H1 (cell line): Measurements from ENCODE around the gene SEMA4D. TPM values are rescaled to one million over a fixed set of nuclear protein-coding genes. Genes with fewer than 3 reads are reported as not detected.

Source experiments
- CTCF ChIA-PET: fragments of 300-600 bp; sonication (Branson Sonifier 250); formaldehyde crosslinking; loops from one replicate; lab custom pipeline; 2021; ENCODE audit not compliant: partially characterized antibody; lab: Charles Lee
- POLR2A ChIA-PET: fragments of 300-600 bp; sonication (Branson Sonifier 250); formaldehyde crosslinking; loops from one replicate; lab custom pipeline; 2021; ENCODE audit warnings: inconsistent platforms; ENCODE audit not compliant: partially characterized antibody; lab: Charles Lee
- DNase-seq, 2 experiments: peaks; one replicate each; pipeline versions ENCODE4 v3.0.0 to v3.0.0-alpha.2; 2010 to 2022; ENCODE audit warnings: low spot score in 2 of 2, low read depth in 1 of 2, mixed read lengths in 1 of 2
- FAIRE-seq: peaks from 2 replicates; lab custom pipeline; 2011; peaks lifted over from hg19 to GRCh38; lab: Jason Lieb, UNC
- H2AFZ ChIP-seq: 2 replicates; pipeline ENCODE4 v1.8.1; 2012; ENCODE audit warnings: low read length, inconsistent platforms
- H2AK5ac ChIP-seq: 2 replicates; pipeline ENCODE4 v1.6.1; 2013; ENCODE audit warnings: low read depth, low read length
- H2BK120ac ChIP-seq: replicated peaks from 2 replicates; pipeline ENCODE3; 2013; ENCODE audit warnings: low read depth, low read length, inconsistent platforms
- H2BK12ac ChIP-seq: 2 replicates; pipeline ENCODE4 v1.6.1; 2013; ENCODE audit warnings: low read depth, low read length
- H2BK15ac ChIP-seq: 2 replicates; pipeline ENCODE4 v1.6.1; 2013; ENCODE audit warnings: low read length
- H2BK20ac ChIP-seq: 2 replicates; pipeline ENCODE4 v1.6.1; 2013; ENCODE audit warnings: low read length
- H2BK5ac ChIP-seq: 2 replicates; pipeline ENCODE4 v1.6.1; 2013; ENCODE audit warnings: low read depth, low read length
- H3K14ac ChIP-seq: 2 replicates; pipeline ENCODE4 v1.6.1; 2013; ENCODE audit warnings: inconsistent platforms; ENCODE audit not compliant: insufficient read length
- H3K18ac ChIP-seq: 2 replicates; pipeline ENCODE4 v1.6.1; 2013; ENCODE audit warnings: low read length; ENCODE audit errors: extremely low read depth
- H3K23ac ChIP-seq: 2 replicates; pipeline ENCODE4 v1.6.1; 2013; ENCODE audit warnings: inconsistent platforms; ENCODE audit not compliant: insufficient read length
- H3K23me2 ChIP-seq: 2 replicates; pipeline ENCODE4 v1.6.1; 2013; ENCODE audit warnings: low read depth, low read length
- H3K27ac ChIP-seq: 2 replicates; pipeline ENCODE4 v1.6.1; 2011; ENCODE audit warnings: low read depth, low read length, inconsistent platforms
- H3K27me3 ChIP-seq, 4 experiments: replicated peaks in 1 of 4; 1 replicate in 1 of 4; 2 replicates in 3 of 4; pipeline versions ENCODE4 v1.6.1 to v1.8.1; 2011 to 2013; ENCODE audit warnings: low read length in 3 of 4, mild to moderate bottlenecking in 3 of 4, inconsistent platforms in 2 of 4, mixed read lengths in 2 of 4, moderate library complexity in 1 of 4; ENCODE audit not compliant: control insufficient read depth in 3 of 4, insufficient read depth in 3 of 4; ENCODE audit errors: extremely low read depth in 1 of 4
- H3K36me3 ChIP-seq, 4 experiments: 2 replicates each; pipeline versions ENCODE4 v1.6.1 to v1.8.1; 2011 to 2013; ENCODE audit warnings: mild to moderate bottlenecking in 4 of 4, low read length in 3 of 4, moderate library complexity in 2 of 4, control low read depth in 1 of 4, inconsistent platforms in 1 of 4; ENCODE audit not compliant: insufficient read depth in 4 of 4, control insufficient read depth in 2 of 4
- H3K4ac ChIP-seq: replicated peaks from 2 replicates; pipeline ENCODE3; 2013; ENCODE audit warnings: low read length, low read depth, mixed read lengths, inconsistent platforms; ENCODE audit not compliant: insufficient read length
- H3K4me1 ChIP-seq, 4 experiments: replicated peaks in 1 of 4; 1 replicate in 1 of 4; 2 replicates in 3 of 4; pipeline versions ENCODE4 v1.6.1 to v1.8.1; 2011 to 2013; ENCODE audit warnings: low read length in 3 of 4, inconsistent platforms in 2 of 4, mixed read lengths in 1 of 4; ENCODE audit not compliant: insufficient read depth in 4 of 4, control insufficient read depth in 3 of 4
- H3K4me2 ChIP-seq, 2 experiments: 2 replicates each; pipeline versions ENCODE4 v1.6.1 to v1.8.1; 2011 to 2013; ENCODE audit warnings: low read depth in 2 of 2, low read length in 2 of 2, control low read depth in 1 of 2, inconsistent platforms in 1 of 2, mild to moderate bottlenecking in 1 of 2; ENCODE audit not compliant: insufficient read depth in 1 of 2
- H3K4me3 ChIP-seq, 4 experiments: fragments of 200-600, 300-600 bp in 1 of 4; sonication (generic), shearing (Covaris generic), sonication (Bioruptor Twin) in 1 of 4; 2 replicates each; pipeline versions ENCODE4 v1.5.1 to v1.8.1; 2011 to 2016; ENCODE audit warnings: low read length in 4 of 4, low read depth in 3 of 4, control low read depth in 2 of 4, inconsistent platforms in 2 of 4, mild to moderate bottlenecking in 2 of 4, mixed read lengths in 1 of 4, moderate library complexity in 1 of 4; ENCODE audit not compliant: insufficient read depth in 2 of 4; ENCODE audit errors: extremely low read depth in 1 of 4
- H3K56ac ChIP-seq: replicated peaks from 2 replicates; pipeline ENCODE3; 2013; ENCODE audit warnings: low read depth, mild to moderate bottlenecking, mixed read lengths, low read length, inconsistent platforms; ENCODE audit not compliant: insufficient read length
- H3K79me1 ChIP-seq: 2 replicates; pipeline ENCODE4 v1.6.1; 2013; ENCODE audit warnings: low read depth, low read length, control low read depth
- H3K79me2 ChIP-seq, 2 experiments: 2 replicates each; pipeline versions ENCODE4 v1.6.1 to v1.8.1; 2012 to 2013; ENCODE audit warnings: low read length in 2 of 2, mild to moderate bottlenecking in 2 of 2, inconsistent platforms in 1 of 2; ENCODE audit not compliant: insufficient read depth in 2 of 2, control insufficient read depth in 1 of 2
- H3K9ac ChIP-seq, 4 experiments: replicated peaks in 1 of 4; 1 replicate in 1 of 4; 2 replicates in 3 of 4; pipeline versions ENCODE4 v1.6.1 to v1.8.1; 2011 to 2013; ENCODE audit warnings: low read depth in 3 of 4, low read length in 3 of 4, control low read depth in 2 of 4, mild to moderate bottlenecking in 2 of 4, moderate library complexity in 2 of 4, inconsistent platforms in 1 of 4; ENCODE audit errors: extremely low read depth in 1 of 4
- H3K9me3 ChIP-seq, 2 experiments: 2 replicates each; pipeline versions ENCODE4 v1.6.1 to v1.8.1; 2012 to 2013; ENCODE audit warnings: mild to moderate bottlenecking in 2 of 2, moderate library complexity in 2 of 2, control low read depth in 1 of 2, inconsistent platforms in 1 of 2, low read depth in 1 of 2, low read length in 1 of 2, mixed read lengths in 1 of 2; ENCODE audit not compliant: insufficient read depth in 2 of 2
- H4K20me1 ChIP-seq, 2 experiments: replicated peaks in 1 of 2; 2 replicates each; pipeline versions ENCODE3 to v1.8.1; 2011 to 2013; ENCODE audit warnings: inconsistent platforms in 2 of 2, low read length in 2 of 2, mild to moderate bottlenecking in 1 of 2; ENCODE audit not compliant: insufficient read depth in 2 of 2, control insufficient read depth in 1 of 2
- H4K5ac ChIP-seq: 2 replicates; pipeline ENCODE4 v1.6.1; 2013; ENCODE audit warnings: low read length, low read depth, mixed read lengths, inconsistent platforms; ENCODE audit not compliant: insufficient read length
- H4K8ac ChIP-seq: 2 replicates; pipeline ENCODE4 v1.8.0; 2013; ENCODE audit warnings: mild to moderate bottlenecking, moderate library complexity, low read length, inconsistent platforms; ENCODE audit not compliant: insufficient read depth; ENCODE audit errors: extremely low read depth
- H4K91ac ChIP-seq: replicated peaks from 2 replicates; pipeline ENCODE3; 2013; ENCODE audit warnings: low read length, mixed read lengths, inconsistent platforms; ENCODE audit not compliant: insufficient read length
- BACH1 ChIP-seq: IDR thresholded peaks from 2 replicates; pipeline ENCODE4 v1.6.1; 2012; ENCODE audit warnings: low read length, improper control_type of control experiment
- CBX5 ChIP-seq: fragments of 300-800, 300-1000 bp; sonication (generic); IDR thresholded peaks from 2 replicates; pipeline ENCODE4 v1.7.1; 2016; ENCODE audit warnings: antibody characterized with exemption, low read length, low read depth
- CHD2 ChIP-seq: IDR thresholded peaks from 2 replicates; pipeline ENCODE4 v1.6.1; 2012; ENCODE audit warnings: low read length, improper control_type of control experiment
- EP300 ChIP-seq, 2 experiments: IDR thresholded peaks; 1 replicate in 1 of 2; 2 replicates in 1 of 2; pipeline ENCODE4 v1.6.1; 2011 to 2012; ENCODE audit warnings: low read depth in 2 of 2, low read length in 2 of 2, mild to moderate bottlenecking in 2 of 2, borderline replicate concordance in 1 of 2, inconsistent platforms in 1 of 2, moderate library complexity in 1 of 2
- GTF2F1 ChIP-seq: IDR thresholded peaks from 2 replicates; pipeline ENCODE4 v1.6.1; 2012; ENCODE audit warnings: low read depth, low read length, improper control_type of control experiment, borderline replicate concordance
- JUN ChIP-seq: IDR thresholded peaks from 2 replicates; pipeline ENCODE4 v1.6.1; 2011; ENCODE audit warnings: low read depth, mild to moderate bottlenecking, improper control_type of control experiment, low read length
- MAX ChIP-seq: IDR thresholded peaks from 2 replicates; pipeline ENCODE4 v1.6.1; 2012; ENCODE audit warnings: inconsistent platforms
- RBBP5 ChIP-seq: IDR thresholded peaks from 2 replicates; pipeline ENCODE4 v1.7.1; 2012; ENCODE audit warnings: low read depth, mild to moderate bottlenecking, inconsistent platforms, low read length, moderate library complexity, borderline replicate concordance
- RFX5 ChIP-seq: IDR thresholded peaks from 2 replicates; pipeline ENCODE4 v1.6.1; 2011; ENCODE audit warnings: low read depth, low read length, improper control_type of control experiment, borderline replicate concordance
- SP1 ChIP-seq: IDR thresholded peaks from 2 replicates; pipeline ENCODE4 v1.6.1; 2011; ENCODE audit warnings: low read depth, low read length
- SRF ChIP-seq: IDR thresholded peaks from 2 replicates; pipeline ENCODE4 v1.6.1; 2011; ENCODE audit warnings: mild to moderate bottlenecking, low read depth, low read length, moderate library complexity
- TAF1 ChIP-seq: IDR thresholded peaks from 2 replicates; pipeline ENCODE4 v1.6.1; 2011; ENCODE audit warnings: mild to moderate bottlenecking, low read depth, low read length
- TEAD4 ChIP-seq: IDR thresholded peaks from 2 replicates; pipeline ENCODE4 v1.6.1; 2012; ENCODE audit warnings: low read depth, low read length, inconsistent platforms, mixed read lengths
- YY1 ChIP-seq: IDR thresholded peaks from 2 replicates; pipeline ENCODE4 v1.6.1; 2011; ENCODE audit warnings: low read depth, mild to moderate bottlenecking, low read length
- WGBS, 2 experiments: shearing (Covaris generic) in 1 of 2; methylation state at CpG; one replicate each; pipeline versions ENCODE4 v1.1.6 to v1.1.7; 2013 to 2015; ENCODE audit warnings: low lambda C conversion rate in 2 of 2, mixed read lengths in 2 of 2, inconsistent platforms in 1 of 2, low coverage in 1 of 2, missing lambda C conversion rate in 1 of 2; ENCODE audit not compliant: insufficient replicate concordance in 2 of 2, insufficient coverage in 1 of 2, insufficient read length in 1 of 2; ENCODE audit errors: extremely low coverage in 1 of 2, missing lambda C conversion rate in 1 of 2; 5-methylcytosine and 5-hydroxymethylcytosine counted together
- polyA plus RNA-seq, 7 experiments: library from polyadenylated mRNA; depleted of rRNA in 3 of 7; stranded (reverse) in 5 of 7; unstranded in 2 of 7; fragments of >200 nt in 5 of 7; fragments of 200-250 nt in 2 of 7; gene quantifications; 1 replicate in 5 of 7; 2 replicates in 1 of 7; 4 replicates in 1 of 7; pipeline versions ENCODE4 v1.2.1 to v1.2.3, GENCODE V29; 2011 to 2013; ENCODE audit warnings: missing spikeins in 2 of 7, mixed read lengths in 2 of 7
- total RNA-seq: library from RNA; stranded (reverse); fragmentation: NEBNext Ultra II Directional; extraction: Animal tissue kit (Norgen Biotek cat#: 25700); gene quantifications from 2 replicates; pipeline ENCODE4 v1.2.1, GENCODE V29; 2021

The SEMA4D gene
- total and polyA plus RNA-seq, 2 of the 8 experiments (the other 6 are each of a cell fraction or from before 2014, with no cell fraction given): 21.0 to 70.4 TPM

- H3K4me1 ChIP-seq: peaks cover under 1 to 21% (median 11%) of the 10 kb centered on the region in 4 experiments
- no peak overlapping the region for H2BK12ac ChIP-seq
- H2BK5ac ChIP-seq: no peak overlapping the region
- H3K9me3 ChIP-seq: no peaks in the 10 kb centered on the region
- H3K4ac ChIP-seq: no peak overlapping the region
- no peak overlapping the region for H4K91ac ChIP-seq
- H3K79me1 ChIP-seq: peaks cover 16% of the 10 kb centered on the region
- H3K9ac ChIP-seq: no peak overlapping the region; a peak in 1 of 7 replicates
- DNase-seq (no peak), FAIRE-seq (no peak)
- H3K56ac ChIP-seq: no peak overlapping the region
- H2BK15ac ChIP-seq: no peak overlapping the region
- no peak overlapping the region for H2BK120ac ChIP-seq
- no peak overlapping the region for H2BK20ac ChIP-seq
- H3K79me2 ChIP-seq: peaks cover 5 to 90% of the 10 kb centered on the region in 2 experiments; a peak in 2 of 4 replicates
- no peak overlapping the region for H4K5ac ChIP-seq
- H3K4me2 ChIP-seq: no peak overlapping the region
- H4K20me1 ChIP-seq: peaks cover 2 to 14% of the 10 kb centered on the region in 2 experiments
- H3K14ac ChIP-seq: no peak overlapping the region
- H3K23ac ChIP-seq: no peak overlapping the region
- no peaks in the 10 kb centered on the region for H3K23me2 ChIP-seq
- no peak overlapping the region for H3K4me3 ChIP-seq
- H3K27me3 ChIP-seq: no peaks in the 10 kb centered on the region
- no peak overlapping the region for H2AFZ ChIP-seq
- WGBS, 2 experiments: 95% methylated on average over 7 of the region's 7 CpGs; no CpG with 5 or more reads in 1 of the 2 experiments
- H3K27ac ChIP-seq: no peak overlapping the region
- H3K18ac ChIP-seq: no peak overlapping the region
- no peak overlapping the region for H2AK5ac ChIP-seq
- no peaks in the 10 kb centered on the region; a peak in 1 of 8 replicates for H3K36me3 ChIP-seq
- CTCF ChIA-PET: interaction anchor here (1.2 to 1.6 kb wide), 2 partner anchors 15 to 75 kb away, joined by 4 to 6 read pairs; no protein-coding TSS in a partner anchor
- POLR2A ChIA-PET: interaction anchor here (0.8 kb wide), 1 partner anchor 9 kb away, joined by 3 read pairs; no protein-coding TSS in a partner anchor
- no peak overlapping the region for H4K8ac ChIP-seq
- TF ChIP-seq RBBP5 (no peak), TAF1 (no peak), MAX (no peak), CHD2 (no peak), YY1 (no peak), SP1 (no peak), CBX5 (no peak), JUN (no peak), EP300 (IDR thresholded peaks at IDR 0.05; ENCODE audit: borderline replicate concordance in 1 of 2, low read depth in 2 of 2, low read length in 2 of 2) (no peak), SRF (no peak), TEAD4 (no peak), BACH1 (no peak), RFX5 (no peak), GTF2F1 (no peak)
These were observed 24.0 kb downstream of the SEMA4D start for GRCh38 chr9:89473762-89474469.
